Measurements from ENCODE around the gene LINGO1.

DNA sequence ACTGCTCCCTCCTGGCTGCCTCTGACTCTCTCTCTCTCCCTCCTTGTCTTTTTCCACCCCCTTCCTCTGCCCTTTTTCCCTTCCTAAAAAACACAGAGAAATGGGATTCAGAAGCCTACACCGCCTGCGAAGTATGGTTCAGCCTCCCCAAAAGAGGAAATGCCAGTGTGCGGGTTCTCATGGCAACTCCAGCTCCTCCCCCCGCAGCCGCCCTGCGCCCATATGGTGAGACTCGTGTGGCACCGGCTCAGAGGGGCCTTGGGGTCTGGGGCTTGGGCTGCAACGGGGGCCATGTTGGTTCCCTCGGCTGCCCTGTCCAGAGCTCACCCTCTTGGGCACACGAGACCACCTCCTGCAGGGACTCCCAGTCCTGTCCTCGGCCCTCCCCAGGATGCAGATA lies 23.6 kb upstream of the LINGO1 start:
- TF ChIP-seq, protein P1, sequence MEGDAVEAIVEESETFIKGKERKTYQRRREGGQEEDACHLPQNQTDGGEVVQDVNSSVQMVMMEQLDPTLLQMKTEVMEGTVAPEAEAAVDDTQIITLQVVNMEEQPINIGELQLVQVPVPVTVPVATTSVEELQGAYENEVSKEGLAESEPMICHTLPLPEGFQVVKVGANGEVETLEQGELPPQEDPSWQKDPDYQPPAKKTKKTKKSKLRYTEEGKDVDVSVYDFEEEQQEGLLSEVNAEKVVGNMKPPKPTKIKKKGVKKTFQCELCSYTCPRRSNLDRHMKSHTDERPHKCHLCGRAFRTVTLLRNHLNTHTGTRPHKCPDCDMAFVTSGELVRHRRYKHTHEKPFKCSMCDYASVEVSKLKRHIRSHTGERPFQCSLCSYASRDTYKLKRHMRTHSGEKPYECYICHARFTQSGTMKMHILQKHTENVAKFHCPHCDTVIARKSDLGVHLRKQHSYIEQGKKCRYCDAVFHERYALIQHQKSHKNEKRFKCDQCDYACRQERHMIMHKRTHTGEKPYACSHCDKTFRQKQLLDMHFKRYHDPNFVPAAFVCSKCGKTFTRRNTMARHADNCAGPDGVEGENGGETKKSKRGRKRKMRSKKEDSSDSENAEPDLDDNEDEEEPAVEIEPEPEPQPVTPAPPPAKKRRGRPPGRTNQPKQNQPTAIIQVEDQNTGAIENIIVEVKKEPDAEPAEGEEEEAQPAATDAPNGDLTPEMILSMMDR (IDR thresholded peaks at IDR 0.05) = no peak
- no peak for TF ChIP-seq ZFX (IDR thresholded peaks at IDR 0.05; ENCODE audit: borderline replicate concordance)

Measured in 22Rv1 (cell line).